ENCODE measurements around the gene IQGAP2. TPM values are rescaled to one million over a fixed set of nuclear protein-coding genes. Genes with fewer than 3 reads are reported as not detected.

IQGAP2 gene
- total RNA-seq, 1 donor from 2014 or later, result 8.8 TPM

- H3K27me3 Mint-ChIP-seq (ENCODE audit: unreplicated experiment), result peaks cover 12% of the 10 kb centered on the region
- peaks cover 7% of the 10 kb centered on the region for H3K4me1 Mint-ChIP-seq (ENCODE audit: unreplicated experiment)
- no peak overlapping the region for H3K4me3 Mint-ChIP-seq (ENCODE audit: unreplicated experiment)
- DNase-seq (ENCODE audit: extremely low spot score, unreplicated experiment), result no peak
- no peaks in the 10 kb centered on the region for H3K9me3 Mint-ChIP-seq (ENCODE audit: unreplicated experiment)
- H3K36me3 Mint-ChIP-seq (ENCODE audit: unreplicated experiment), result no peaks in the 10 kb centered on the region
- H3K27ac Mint-ChIP-seq (ENCODE audit: unreplicated experiment), result no peak overlapping the region
- TF ChIP-seq, protein P1, sequence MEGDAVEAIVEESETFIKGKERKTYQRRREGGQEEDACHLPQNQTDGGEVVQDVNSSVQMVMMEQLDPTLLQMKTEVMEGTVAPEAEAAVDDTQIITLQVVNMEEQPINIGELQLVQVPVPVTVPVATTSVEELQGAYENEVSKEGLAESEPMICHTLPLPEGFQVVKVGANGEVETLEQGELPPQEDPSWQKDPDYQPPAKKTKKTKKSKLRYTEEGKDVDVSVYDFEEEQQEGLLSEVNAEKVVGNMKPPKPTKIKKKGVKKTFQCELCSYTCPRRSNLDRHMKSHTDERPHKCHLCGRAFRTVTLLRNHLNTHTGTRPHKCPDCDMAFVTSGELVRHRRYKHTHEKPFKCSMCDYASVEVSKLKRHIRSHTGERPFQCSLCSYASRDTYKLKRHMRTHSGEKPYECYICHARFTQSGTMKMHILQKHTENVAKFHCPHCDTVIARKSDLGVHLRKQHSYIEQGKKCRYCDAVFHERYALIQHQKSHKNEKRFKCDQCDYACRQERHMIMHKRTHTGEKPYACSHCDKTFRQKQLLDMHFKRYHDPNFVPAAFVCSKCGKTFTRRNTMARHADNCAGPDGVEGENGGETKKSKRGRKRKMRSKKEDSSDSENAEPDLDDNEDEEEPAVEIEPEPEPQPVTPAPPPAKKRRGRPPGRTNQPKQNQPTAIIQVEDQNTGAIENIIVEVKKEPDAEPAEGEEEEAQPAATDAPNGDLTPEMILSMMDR (IDR thresholded peaks at IDR 0.05), result no peak
Observed at GRCh38 chr5:76487386-76487785, 84.3 kb downstream of the IQGAP2 start.

- TF ChIP-seq, protein P1 (IDR thresholded peaks at IDR 0.05), result no peak
- H3K36me3 Mint-ChIP-seq (ENCODE audit: unreplicated experiment), result no peaks in the 10 kb centered on the region
- H3K27me3 Mint-ChIP-seq (ENCODE audit: unreplicated experiment), result peaks cover 14% of the 10 kb centered on the region
- H3K4me3 Mint-ChIP-seq (ENCODE audit: unreplicated experiment), result no peak overlapping the region
- DNase-seq (ENCODE audit: extremely low spot score, unreplicated experiment), result no peak
- no peaks in the 10 kb centered on the region for H3K9me3 Mint-ChIP-seq (ENCODE audit: unreplicated experiment)
- no peak overlapping the region for H3K27ac Mint-ChIP-seq (ENCODE audit: unreplicated experiment)
- peaks cover 7% of the 10 kb centered on the region for H3K4me1 Mint-ChIP-seq (ENCODE audit: unreplicated experiment)
Observed at GRCh38 chr5:76487821-76488220, 84.7 kb downstream of the IQGAP2 start.

- DNase-seq (ENCODE audit: extremely low spot score, unreplicated experiment), result no peak
- Mint-ChIP-seq H3K9me3 (ENCODE audit: unreplicated experiment) (no peaks in the 10 kb centered on the region), H3K4me1 (ENCODE audit: unreplicated experiment) (peaks cover 7% of the 10 kb centered on the region), H3K4me3 (ENCODE audit: unreplicated experiment) (no peak overlapping the region), H3K27ac (ENCODE audit: unreplicated experiment) (no peak overlapping the region), H3K36me3 (ENCODE audit: unreplicated experiment) (no peaks in the 10 kb centered on the region), H3K27me3 (ENCODE audit: unreplicated experiment) (peaks cover 14% of the 10 kb centered on the region)
- TF ChIP-seq, protein P1 (IDR thresholded peaks at IDR 0.05), result no peak
Observed at GRCh38 chr5:76488969-76489368, 85.9 kb downstream of the IQGAP2 start.

- Mint-ChIP-seq H3K27me3 (ENCODE audit: unreplicated experiment) (peaks cover 13% of the 10 kb centered on the region), H3K36me3 (ENCODE audit: unreplicated experiment) (no peaks in the 10 kb centered on the region), H3K4me1 (ENCODE audit: unreplicated experiment) (peaks cover 7% of the 10 kb centered on the region), H3K9me3 (ENCODE audit: unreplicated experiment) (no peaks in the 10 kb centered on the region), H3K27ac (ENCODE audit: unreplicated experiment) (no peak overlapping the region), H3K4me3 (ENCODE audit: unreplicated experiment) (no peak overlapping the region)
- TF ChIP-seq, protein P1 (IDR thresholded peaks at IDR 0.05), result no peak
- DNase-seq (ENCODE audit: extremely low spot score, unreplicated experiment), result no peak
Observed at GRCh38 chr5:76489877-76490688, 87.0 kb downstream of the IQGAP2 start.

GRCh38 chr5:76490960-76491359 lies 87.9 kb downstream of the IQGAP2 start:
- Mint-ChIP-seq H3K27me3 (ENCODE audit: unreplicated experiment) (peaks cover 13% of the 10 kb centered on the region), H3K27ac (ENCODE audit: unreplicated experiment) (no peak overlapping the region), H3K4me1 (ENCODE audit: unreplicated experiment) (peaks cover 7% of the 10 kb centered on the region), H3K36me3 (ENCODE audit: unreplicated experiment) (no peaks in the 10 kb centered on the region), H3K9me3 (ENCODE audit: unreplicated experiment) (no peaks in the 10 kb centered on the region), H3K4me3 (ENCODE audit: unreplicated experiment) (no peak overlapping the region)
- TF ChIP-seq, protein P1 (IDR thresholded peaks at IDR 0.05), result no peak
- DNase-seq (ENCODE audit: extremely low spot score, unreplicated experiment), result no peak
